ENCODE measurements around the gene NABP1.
A peak's percentile ranks its signal among the peaks of the same experiment; 100 is the strongest.

NABP1 gene

GRCh38 chr2:191686066-191686465 lies 8.1 kb downstream of the NABP1 start:
- DNase-seq, result no peak

GRCh38 chr2:191686729-191687128 lies 8.8 kb downstream of the NABP1 start:
- DNase-seq, result no peak

- no peak for DNase-seq
Measured at GRCh38 chr2:191687867-191688266, 9.9 kb downstream of the NABP1 start.

GRCh38 chr2:191688934-191689695 lies 11.2 kb downstream of the NABP1 start:
- no peak for DNase-seq

- DNase-seq, result no peak
Measured at GRCh38 chr2:191690327-191690726, 12.4 kb downstream of the NABP1 start.

GRCh38 chr2:191691016-191691735 lies 13.2 kb downstream of the NABP1 start:
- peak; percentile 38 for DNase-seq

GRCh38 chr2:191691898-191692297 lies 14.0 kb downstream of the NABP1 start:
- no peak for DNase-seq

GRCh38 chr2:191692502-191693115 lies 14.7 kb downstream of the NABP1 start:
- no peak for DNase-seq

- DNase-seq, result no peak
Measured at GRCh38 chr2:191693166-191693565, 15.2 kb downstream of the NABP1 start.

GRCh38 chr2:191693778-191694177 lies 15.8 kb downstream of the NABP1 start:
- DNase-seq, result no peak

GRCh38 chr2:191696001-191696400 lies 18.1 kb downstream of the NABP1 start:
- DNase-seq, result no peak

- DNase-seq, result no peak
Measured at GRCh38 chr2:191696966-191697365, 19.0 kb downstream of the NABP1 start.

GRCh38 chr2:191697870-191698269 lies 19.9 kb downstream of the NABP1 start:
- DNase-seq, result no peak

GRCh38 chr2:191699341-191699945 lies 21.5 kb downstream of the NABP1 start:
- no peak for DNase-seq

GRCh38 chr2:191701029-191701428 lies 23.1 kb downstream of the NABP1 start:
- DNase-seq, result no peak

- DNase-seq, result no peak
Measured at GRCh38 chr2:191701696-191702095, 23.8 kb downstream of the NABP1 start.

GRCh38 chr2:191703079-191703725 lies 25.3 kb downstream of the NABP1 start:
- no peak for DNase-seq

- DNase-seq, result no peak
Measured at GRCh38 chr2:191705084-191705483, 27.1 kb downstream of the NABP1 start.

- DNase-seq, result no peak
Measured at GRCh38 chr2:191705701-191706100, 27.8 kb downstream of the NABP1 start.

GRCh38 chr2:191706791-191707190 lies 28.9 kb downstream of the NABP1 start:
- DNase-seq, result no peak

- DNase-seq, result no peak
Measured at GRCh38 chr2:191707542-191707941, 29.6 kb downstream of the NABP1 start.

GRCh38 chr2:191710411-191710900 lies 32.5 kb downstream of the NABP1 start:
- DNase-seq, result no peak

GRCh38 chr2:191711621-191712020 lies 33.7 kb downstream of the NABP1 start:
- DNase-seq, result no peak

All from activated T-cell treated with anti-CD3 and anti-CD28 coated beads for 4 hours (primary cell).